Measurements from ENCODE around the gene PSMD1.

- no peak for TF ChIP-seq EZH2 (IDR thresholded peaks at IDR 0.05; ENCODE audit: borderline replicate concordance, low read depth, low read length, severe bottlenecking)
- no peak for TF ChIP-seq CTCF (IDR thresholded peaks at IDR 0.05; ENCODE audit: borderline replicate concordance, extremely low read depth, low read length, poor library complexity, severe bottlenecking)
Observed at GRCh38 chr2:231033147-231034132, 23.2 kb upstream of the PSMD1 start.

Data from DND-41 (cell line).